ENCODE results near the gene WIPF3. TPM values are rescaled to one million over a fixed set of nuclear protein-coding genes. Genes with fewer than 3 reads are reported as not detected.

The WIPF3 gene
- total and polyA plus RNA-seq, 2 donors from 2014 or later: 3.8 to 4.5 TPM

- Histone ChIP-seq H3K4me1 (ENCODE audit: control insufficient read depth in 2 of 3, insufficient read depth in 2 of 3, low read depth in 1 of 3, low read length in 3 of 3) (no peaks in the 10 kb centered on the region), H3K9ac (ENCODE audit: low read length in 3 of 3) (no peak overlapping the region), H3K36me3 (ENCODE audit: control insufficient read depth in 2 of 3, insufficient read depth in 3 of 3, low read length in 3 of 3) (no peaks in the 10 kb centered on the region), H3K4me3 (ENCODE audit: low read length in 3 of 3) (no peak overlapping the region), H3K9me3 (ENCODE audit: control insufficient read depth in 2 of 3, insufficient read depth in 1 of 3, low read length in 3 of 3) (no peaks in the 10 kb centered on the region), H3K27ac (ENCODE audit: low read depth in 2 of 2, low read length in 2 of 2) (no peak overlapping the region), H3K27me3 (ENCODE audit: control insufficient read depth, insufficient read depth, low read length) (no peaks in the 10 kb centered on the region)
- FAIRE-seq: no peak
- no peak for DNase-seq
- intact Hi-C loops (cut with DNase I): no loop called here
- TF ChIP-seq CTCF (IDR thresholded peaks at IDR 0.05; ENCODE audit: borderline replicate concordance, extremely low read depth, insufficient read depth): no peak
Measured at GRCh38 chr7:29895559-29895958, 89.3 kb downstream of the WIPF3 start.

GRCh38 chr7:29896685-29897411 is 90.5 kb downstream of the WIPF3 start:
- no peaks in the 10 kb centered on the region for H3K9me3 ChIP-seq (ENCODE audit: control insufficient read depth in 2 of 3, insufficient read depth in 1 of 3, low read length in 3 of 3)
- H3K27ac ChIP-seq (ENCODE audit: low read depth in 2 of 2, low read length in 2 of 2): no peak overlapping the region
- no peak for FAIRE-seq

DNA sequence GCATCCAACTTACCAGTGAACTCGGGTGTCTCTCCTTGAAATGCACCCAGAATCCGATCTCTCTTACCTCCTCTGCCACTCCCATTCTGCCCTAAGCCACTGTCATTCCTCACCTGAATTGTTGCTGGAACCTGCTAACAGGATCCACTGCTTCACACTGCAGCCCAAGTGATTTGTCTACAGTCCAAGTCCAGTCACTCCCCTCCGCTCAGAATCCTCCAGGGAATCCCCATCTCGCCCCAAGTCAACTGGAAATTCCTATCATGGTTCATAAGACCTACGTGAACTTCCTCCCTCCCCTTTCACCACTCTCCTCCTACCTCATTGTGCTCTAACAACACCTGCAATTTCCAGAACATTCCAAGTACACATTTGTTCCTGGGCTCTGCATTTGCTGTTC is 92.0 kb downstream of the WIPF3 start:
- intact Hi-C loops (cut with DNase I): no loop called here
- no peaks in the 10 kb centered on the region for H3K36me3 ChIP-seq (ENCODE audit: control insufficient read depth in 2 of 3, insufficient read depth in 3 of 3, low read length in 3 of 3)
- no peak for FAIRE-seq
- H3K27ac ChIP-seq (ENCODE audit: low read depth in 2 of 2, low read length in 2 of 2): no peak overlapping the region
- no peak for TF ChIP-seq CTCF (IDR thresholded peaks at IDR 0.05; ENCODE audit: borderline replicate concordance, extremely low read depth, insufficient read depth)
- H3K27me3 ChIP-seq (ENCODE audit: control insufficient read depth, insufficient read depth, low read length): no peaks in the 10 kb centered on the region
- no peaks in the 10 kb centered on the region for H3K4me1 ChIP-seq (ENCODE audit: control insufficient read depth in 2 of 3, insufficient read depth in 2 of 3, low read depth in 1 of 3, low read length in 3 of 3)
- no peak overlapping the region for H3K9ac ChIP-seq (ENCODE audit: low read length in 3 of 3)
- no peak for DNase-seq
- no peaks in the 10 kb centered on the region for H3K9me3 ChIP-seq (ENCODE audit: control insufficient read depth in 2 of 3, insufficient read depth in 1 of 3, low read length in 3 of 3)
- no peak overlapping the region for H3K4me3 ChIP-seq (ENCODE audit: low read length in 3 of 3)

More at GRCh38 chr7:29896685-29897411, 90.5 kb downstream of the WIPF3 start:
- H3K27me3 ChIP-seq (ENCODE audit: control insufficient read depth, insufficient read depth, low read length): no peaks in the 10 kb centered on the region
- intact Hi-C loops (cut with DNase I): no loop called here
- no peaks in the 10 kb centered on the region for H3K4me1 ChIP-seq (ENCODE audit: control insufficient read depth in 2 of 3, insufficient read depth in 2 of 3, low read depth in 1 of 3, low read length in 3 of 3)
- H3K4me3 ChIP-seq (ENCODE audit: low read length in 3 of 3): no peak overlapping the region
- DNase-seq: no peak
- no peaks in the 10 kb centered on the region for H3K36me3 ChIP-seq (ENCODE audit: control insufficient read depth in 2 of 3, insufficient read depth in 3 of 3, low read length in 3 of 3)
- no peak overlapping the region for H3K9ac ChIP-seq (ENCODE audit: low read length in 3 of 3)
- no peak for TF ChIP-seq CTCF (IDR thresholded peaks at IDR 0.05; ENCODE audit: borderline replicate concordance, extremely low read depth, insufficient read depth)
